Erythroblast (primary cell): ENCODE measurements around the gene ACKR3.

Source experiments
- DNase-seq, 2 experiments: peaks; one replicate each; lab custom pipeline; 2025; lab: John Stamatoyannopoulos, UW
- GATA1 ChIP-seq: IDR thresholded peaks from 2 replicates; pipeline ENCODE4 v1.6.1; 2011; ENCODE audit warnings: low read depth, mild to moderate bottlenecking, control low read depth, low read length, moderate library complexity
- POLR2A ChIP-seq: IDR thresholded peaks from 2 replicates; pipeline ENCODE4 v1.6.1; 2011; ENCODE audit warnings: mild to moderate bottlenecking, low read length

ACKR3 gene

GRCh38 chr2:236554629-236555282, 14.9 kb upstream of the ACKR3 start:
- TF ChIP-seq GATA1 (no peak), POLR2A (no peak)
- DNase-seq, result no peak

GRCh38 chr2:236555481-236555880, 14.1 kb upstream of the ACKR3 start:
- no peak for DNase-seq
- TF ChIP-seq GATA1 (no peak), POLR2A (no peak)

- TF ChIP-seq GATA1, result no peak
- no peak for TF ChIP-seq POLR2A
- no peak for DNase-seq
Observed at GRCh38 chr2:236557306-236558030, 12.2 kb upstream of the ACKR3 start.

GRCh38 chr2:236558036-236558435, 11.6 kb upstream of the ACKR3 start:
- TF ChIP-seq GATA1 (no peak), POLR2A (no peak)
- no peak for DNase-seq

- TF ChIP-seq GATA1 (no peak), POLR2A (no peak)
- DNase-seq, result no peak
Observed at GRCh38 chr2:236558993-236559978, 10.3 kb upstream of the ACKR3 start.

GRCh38 chr2:236561874-236562273, 7.8 kb upstream of the ACKR3 start:
- no peak for DNase-seq
- TF ChIP-seq GATA1, result no peak
- no peak for TF ChIP-seq POLR2A

- no peak for TF ChIP-seq POLR2A
- no peak for TF ChIP-seq GATA1
- DNase-seq, result no peak
Observed at GRCh38 chr2:236562434-236562833, 7.2 kb upstream of the ACKR3 start.

- TF ChIP-seq GATA1, result no peak
- no peak for TF ChIP-seq POLR2A
- no peak for DNase-seq
Observed at GRCh38 chr2:236563953-236564352, 5.7 kb upstream of the ACKR3 start.

- TF ChIP-seq POLR2A (no peak), GATA1 (no peak)
Observed at GRCh38 chr2:236565212-236565611, 4.4 kb upstream of the ACKR3 start.

GRCh38 chr2:236565879-236566402, 3.7 kb upstream of the ACKR3 start:
- no peak for DNase-seq
- no peak for TF ChIP-seq GATA1
- no peak for TF ChIP-seq POLR2A

More at GRCh38 chr2:236565212-236565611, 4.4 kb upstream of the ACKR3 start:
- DNase-seq, result no peak

- DNase-seq, result no peak
- TF ChIP-seq GATA1 (no peak), POLR2A (no peak)
Observed at GRCh38 chr2:236566596-236566995, 3.0 kb upstream of the ACKR3 start.

GRCh38 chr2:236568068-236568921, 1.3 kb upstream of the ACKR3 start:
- DNase-seq, result no peak

More at GRCh38 chr2:236568068-236568921, 1.3 kb upstream of the ACKR3 start:
- TF ChIP-seq GATA1 (no peak), POLR2A (no peak)
